Retinal pigment epithelial cell (primary cell): ENCODE results near the gene GATAD2A.

ENCODE experiments used
- DNase-seq: peaks from one replicate; pipeline ENCODE4 v3.0.0-alpha.2; 2010; ENCODE audit warnings: low read depth
- H3K4me3 ChIP-seq: 2 replicates; pipeline ENCODE4 v1.5.1; 2011; ENCODE audit warnings: mild to moderate bottlenecking, low read length, control low read depth, moderate library complexity
- CTCF ChIP-seq: conservative IDR thresholded peaks from 2 replicates; pipeline ENCODE4 v1.5.1; 2011; ENCODE audit warnings: low read depth, low read length, control low read depth, inconsistent platforms

GATAD2A gene

GRCh38 chr19:19426799-19427198 is 21.3 kb downstream of the GATAD2A start:
- H3K4me3 ChIP-seq = no peak overlapping the region
- DNase-seq = no peak
- TF ChIP-seq CTCF = no peak

DNA sequence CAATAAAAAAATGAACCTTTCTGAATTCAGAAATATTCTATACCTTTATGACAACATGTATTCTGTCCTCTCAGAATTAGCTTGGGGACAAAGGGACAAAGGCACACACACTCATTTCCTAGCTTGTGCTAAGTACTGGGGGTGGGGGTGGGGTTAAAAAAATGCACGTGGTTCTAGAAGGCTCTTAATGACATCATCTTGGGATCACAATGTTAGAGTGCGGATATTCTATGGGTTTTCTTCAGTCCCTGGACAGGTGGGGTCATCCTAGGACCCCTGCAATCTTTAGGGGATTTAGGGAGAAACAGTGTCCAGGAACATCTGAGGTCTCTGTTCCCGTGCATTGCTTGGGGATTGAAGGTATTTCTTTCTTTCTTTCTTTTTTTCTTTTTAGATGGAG is 21.8 kb downstream of the GATAD2A start:
- no peak overlapping the region for H3K4me3 ChIP-seq
- no peak for TF ChIP-seq CTCF
- no peak for DNase-seq

- DNase-seq = no peak
- no peak for TF ChIP-seq CTCF
- no peak overlapping the region for H3K4me3 ChIP-seq
These were observed 22.5 kb downstream of the GATAD2A start for GRCh38 chr19:19427944-19428343.

DNA sequence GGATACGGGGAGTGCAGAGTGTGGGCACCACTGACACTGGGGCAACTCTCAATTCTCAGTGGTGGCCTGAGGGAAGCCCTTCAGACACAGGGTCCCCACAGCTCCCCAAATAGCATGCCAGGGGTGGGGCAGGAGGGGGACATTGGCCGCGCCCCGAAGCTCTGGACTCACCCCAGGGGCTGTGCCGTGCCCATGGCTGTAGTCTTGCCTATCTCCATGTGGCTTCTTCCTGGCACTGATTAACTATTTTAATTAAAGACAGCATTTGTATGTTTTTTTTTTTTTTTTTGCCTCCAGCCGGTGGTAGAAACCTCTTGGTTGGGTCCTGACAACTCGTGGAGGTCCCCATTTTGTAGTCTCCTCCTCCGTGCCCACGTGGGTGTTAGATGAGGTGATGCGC is 23.3 kb downstream of the GATAD2A start:
- no peak overlapping the region for H3K4me3 ChIP-seq
- no peak for DNase-seq
- TF ChIP-seq CTCF = no peak

DNA sequence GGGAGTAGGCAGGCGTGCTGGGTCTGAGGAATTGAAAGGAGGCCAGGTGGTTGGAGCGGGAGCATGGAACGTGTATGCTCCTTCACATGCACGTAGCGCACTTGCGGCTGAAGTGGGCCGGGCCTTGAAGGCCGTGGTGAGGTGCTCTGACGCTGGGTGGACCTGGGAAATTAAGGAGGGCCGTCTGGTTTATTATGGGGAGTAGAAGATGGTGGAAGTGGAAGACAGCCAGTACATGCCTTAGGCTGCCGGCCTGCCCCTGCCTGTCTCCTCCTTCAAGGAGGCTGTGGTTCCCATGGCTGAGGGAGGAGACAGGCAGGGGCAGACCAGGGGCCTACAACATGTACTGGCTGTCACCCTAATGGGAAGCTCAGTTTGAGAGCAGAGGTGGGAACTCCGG is 23.9 kb downstream of the GATAD2A start:
- DNase-seq = no peak
- no peak for TF ChIP-seq CTCF
- H3K4me3 ChIP-seq = no peak overlapping the region

DNA sequence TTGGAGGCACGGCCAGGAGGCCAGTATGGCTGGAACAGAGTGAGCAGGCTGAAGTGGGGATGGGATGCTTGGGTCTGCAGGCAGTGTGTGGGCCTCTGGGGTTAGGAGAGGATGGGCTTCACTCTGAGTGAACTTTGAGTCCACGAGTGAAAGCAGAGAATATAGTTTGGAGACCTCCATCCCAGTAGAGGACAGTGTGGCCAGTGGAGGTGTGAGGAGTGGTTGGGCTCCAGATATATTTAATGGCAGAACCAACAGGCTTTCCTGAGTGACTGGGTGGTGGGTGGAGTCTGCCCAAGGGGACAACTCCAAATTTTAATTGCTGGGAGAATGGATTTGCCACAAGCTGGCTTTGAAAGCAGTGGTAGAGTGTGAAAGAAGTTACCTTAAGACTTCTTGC is 27.3 kb downstream of the GATAD2A start:
- no peak for TF ChIP-seq CTCF
- H3K4me3 ChIP-seq = no peak overlapping the region
- no peak for DNase-seq

- no peak for DNase-seq
- no peak overlapping the region for H3K4me3 ChIP-seq
- TF ChIP-seq CTCF = no peak
These were observed 28.3 kb downstream of the GATAD2A start for GRCh38 chr19:19433666-19434213.
